T-cell (primary cell): ENCODE data around the gene TSKU. TPM values are rescaled to one million over a fixed set of nuclear protein-coding genes. Genes with fewer than 3 reads are reported as not detected.

Experiments
- ATAC-seq, 4 experiments: fragments of 200-7000 bp in 3 of 4; fragments of 150-1000 bp in 1 of 4; cut with Tn5 transposase; replicated peaks in 1 of 4; 1 replicate in 3 of 4; 2 replicates in 1 of 4; pipeline ENCODE4 v1.10.0; 2021; ENCODE audit warnings: moderate library complexity in 3 of 4, mild to moderate bottlenecking in 2 of 4, moderate number of reproducible peaks in 1 of 4
- CTCF ChIA-PET, 2 donors: fragments of 300-600 bp; sonication (Branson Sonifier 250); formaldehyde crosslinking; loops; one replicate each; lab custom pipeline; 2022; ENCODE audit warnings: antibody characterized with exemption in 2 of 2; lab: Charles Lee
- POLR2A ChIA-PET, 2 donors: fragments of 300-600 bp; sonication (Branson Sonifier 250); formaldehyde crosslinking; loops; one replicate each; lab custom pipeline; 2022; ENCODE audit warnings: antibody characterized with exemption in 2 of 2; lab: Charles Lee
- DNase-seq, 35 experiments: peaks; one replicate each; pipeline versions ENCODE4 v3.0.0 to v3.0.0-alpha.2; 2013 to 2023
- H3K27ac ChIP-seq: one replicate; pipeline ENCODE4 v1.5.1; 2013; ENCODE audit warnings: low read length
- H3K27me3 ChIP-seq, 2 experiments: replicated peaks in 1 of 2; 1 replicate in 1 of 2; 2 replicates in 1 of 2; pipeline versions ENCODE4 v1.6.1 to v1.7.0; 2013; ENCODE audit warnings: low read length in 1 of 2, mixed read lengths in 1 of 2; ENCODE audit not compliant: control insufficient read depth in 2 of 2, insufficient read depth in 2 of 2; ENCODE audit errors: extremely low read depth in 1 of 2
- H3K36me3 ChIP-seq, 2 donors: 1 replicate in 1 of 2; 2 replicates in 1 of 2; pipeline versions ENCODE4 v1.6.1 to v1.7.0; 2013; ENCODE audit warnings: low read length in 1 of 2; ENCODE audit not compliant: control insufficient read depth in 2 of 2, insufficient read depth in 1 of 2; ENCODE audit errors: extremely low read depth in 1 of 2
- H3K4me1 ChIP-seq, 2 experiments: 1 replicate in 1 of 2; 2 replicates in 1 of 2; pipeline versions ENCODE4 v1.6.1 to v1.7.0; 2013; ENCODE audit warnings: low read length in 2 of 2, mixed read lengths in 1 of 2; ENCODE audit not compliant: insufficient read depth in 2 of 2, control insufficient read depth in 1 of 2; ENCODE audit errors: extremely low read depth in 1 of 2
- H3K4me3 ChIP-seq, 2 donors: 1 replicate in 1 of 2; 2 replicates in 1 of 2; pipeline versions ENCODE4 v1.5.1 to v1.7.0; 2013; ENCODE audit warnings: mild to moderate bottlenecking in 2 of 2, low read length in 1 of 2, moderate library complexity in 1 of 2; ENCODE audit not compliant: control insufficient read depth in 1 of 2; ENCODE audit errors: extremely low read depth in 1 of 2
- H3K9me3 ChIP-seq: 2 replicates; pipeline ENCODE4 v1.7.0; 2013
- H3K27ac Mint-ChIP-seq, 2 donors: one replicate each; pipeline ENCODE4 v1.8.0; 2020 to 2021; ENCODE audit warnings: mild to moderate bottlenecking in 2 of 2, mixed read lengths in 2 of 2
- H3K27me3 Mint-ChIP-seq, 2 donors: one replicate each; pipeline ENCODE4 v1.8.0; 2021 to 2022; ENCODE audit warnings: mixed read lengths in 2 of 2
- H3K36me3 Mint-ChIP-seq: one replicate; pipeline ENCODE4 v1.8.0; 2021; ENCODE audit warnings: mixed read lengths
- H3K4me1 Mint-ChIP-seq, 3 donors: one replicate each; pipeline ENCODE4 v1.8.0; 2020 to 2022; ENCODE audit warnings: mixed read lengths in 3 of 3, mild to moderate bottlenecking in 1 of 3
- H3K4me3 Mint-ChIP-seq, 3 donors: one replicate each; pipeline ENCODE4 v1.8.0; 2020 to 2022; ENCODE audit warnings: mild to moderate bottlenecking in 3 of 3, mixed read lengths in 3 of 3, moderate library complexity in 3 of 3
- H3K9me3 Mint-ChIP-seq, 3 donors: one replicate each; pipeline ENCODE4 v1.8.0; 2020 to 2022; ENCODE audit warnings: mixed read lengths in 3 of 3
- WGBS: methylation state at CpG from one replicate; pipeline ENCODE4 v1.1.5; 2013; ENCODE audit warnings: missing lambda C conversion rate; ENCODE audit not compliant: insufficient coverage; 5-methylcytosine and 5-hydroxymethylcytosine counted together
- total RNA-seq, 35 experiments: library from RNA in 6 of 35; stranded (reverse) in 6 of 35; fragments of 120-200 nt in 1 of 35; gene quantifications; one replicate each; pipeline versions ENCODE4 v1.2.1 to v1.2.4 and lab custom pipeline; 2013 to 2026

Gene TSKU
- total RNA-seq, 5 donors from 2014 or later (not counting 1 experiment from before 2014, with no cell fraction given): 0.23 to 0.47 (median 0.32) TPM; not detected in 2

DNA sequence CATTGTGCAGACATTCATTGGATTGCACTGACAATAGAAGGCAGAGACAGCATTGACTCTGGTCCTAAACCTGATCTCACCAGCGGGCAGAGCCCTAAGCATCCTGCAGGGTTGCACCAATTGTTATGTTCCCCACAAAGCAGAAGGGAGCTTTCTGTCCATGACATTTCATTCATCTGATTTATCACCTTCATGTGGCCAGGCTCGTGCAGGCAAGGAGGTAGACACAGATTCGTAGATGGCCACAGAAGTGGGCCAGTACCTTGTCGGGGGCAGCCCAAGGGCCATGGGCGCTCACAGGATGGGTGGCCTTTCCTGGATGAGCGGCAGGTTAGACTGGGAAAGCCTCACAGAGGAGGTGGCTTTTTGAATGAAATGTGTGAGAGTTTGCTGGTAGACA lies 2.9 kb downstream of the TSKU start:
- no peak overlapping the region for H3K27ac Mint-ChIP-seq
- ATAC-seq (no peak), DNase-seq (no peak)
- H3K4me3 Mint-ChIP-seq: no peak overlapping the region
- whole genome bisulfite sequencing: 77% methylated on average over 6 of the region's 6 CpGs
- Histone ChIP-seq H3K36me3 (no peaks in the 10 kb centered on the region), H3K27me3 (peaks cover 0 to 53% of the 10 kb centered on the region in 2 experiments), H3K9me3 (no peaks in the 10 kb centered on the region), H3K4me1 (peaks cover 0 to 21% of the 10 kb centered on the region in 2 experiments), H3K27ac (no peak overlapping the region), H3K4me3 (no peak overlapping the region)
- no peaks in the 10 kb centered on the region for H3K9me3 Mint-ChIP-seq
- ChIA-PET CTCF (no interaction called here), POLR2A (no interaction called here)
- peaks cover 7 to 12% (median 8%) of the 10 kb centered on the region in 3 donors for H3K4me1 Mint-ChIP-seq
- no peaks in the 10 kb centered on the region for H3K36me3 Mint-ChIP-seq
- peaks cover 25 to 36% of the 10 kb centered on the region in 2 donors for H3K27me3 Mint-ChIP-seq

DNA sequence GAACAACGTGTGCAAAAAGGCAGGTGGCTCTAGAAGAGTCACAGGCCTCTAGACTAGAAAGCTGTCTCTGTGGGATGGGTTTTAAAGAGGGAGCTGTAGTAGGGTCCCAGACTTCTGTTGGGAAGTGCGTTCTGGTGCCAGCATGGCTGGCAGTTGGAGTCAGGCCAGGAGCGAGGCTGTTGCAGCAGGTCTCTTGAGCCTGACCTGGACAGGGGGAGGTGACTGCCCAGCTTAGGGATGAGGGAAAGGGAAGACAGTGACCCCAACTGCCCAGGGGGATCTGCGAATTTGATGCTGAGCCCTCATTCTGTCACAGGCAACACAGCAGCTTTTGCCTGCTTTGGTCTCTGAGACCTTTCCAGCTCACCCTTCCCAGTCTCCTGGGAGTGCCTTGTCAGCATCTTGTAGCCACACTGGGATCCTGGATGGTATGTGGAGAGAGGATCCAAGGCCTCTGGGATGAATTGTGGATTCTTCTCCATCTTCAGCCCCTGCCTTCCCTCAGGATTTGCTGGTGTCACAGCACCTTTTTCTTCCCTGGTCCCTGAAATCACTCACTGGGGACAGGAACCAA lies 3.4 kb downstream of the TSKU start:
- Mint-ChIP-seq H3K27me3 (peaks cover 22 to 33% of the 10 kb centered on the region in 2 donors), H3K36me3 (no peaks in the 10 kb centered on the region), H3K4me1 (peaks cover 7 to 12% (median 8%) of the 10 kb centered on the region in 3 donors), H3K4me3 (no peak overlapping the region), H3K9me3 (no peaks in the 10 kb centered on the region), H3K27ac (no peak overlapping the region)
- DNase-seq: no peak
- ChIA-PET POLR2A (no interaction called here), CTCF (no interaction called here)
- Histone ChIP-seq H3K36me3 (no peaks in the 10 kb centered on the region), H3K4me3 (no peak overlapping the region), H3K27me3 (peaks cover 0 to 49% of the 10 kb centered on the region in 2 experiments), H3K4me1 (peaks cover 0 to 21% of the 10 kb centered on the region in 2 experiments), H3K27ac (no peak overlapping the region), H3K9me3 (no peaks in the 10 kb centered on the region)
- 72% methylated on average over 3 of the region's 4 CpGs for WGBS
- ATAC-seq: no peak

DNA sequence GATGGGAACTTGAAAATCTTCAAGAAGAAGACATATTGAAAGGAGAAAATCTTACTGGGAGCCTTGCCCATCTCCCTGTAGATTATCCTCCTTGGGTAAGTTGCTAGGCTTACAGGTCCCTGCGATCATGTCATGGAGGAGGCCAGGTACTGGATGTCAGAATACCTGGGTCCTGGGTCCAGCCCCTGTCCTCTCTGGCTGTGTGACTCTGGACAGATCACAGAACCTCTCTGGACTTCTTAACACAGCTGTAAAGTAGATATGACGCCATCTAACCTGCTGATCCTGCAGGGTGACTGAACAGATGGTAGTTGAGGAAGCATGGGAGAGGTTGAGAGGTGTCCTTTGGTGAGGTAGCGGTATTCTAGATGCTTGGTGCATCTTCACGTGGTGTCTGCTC lies 4.1 kb downstream of the TSKU start:
- no peak overlapping the region for H3K4me3 Mint-ChIP-seq
- ATAC-seq (no peak), DNase-seq (no peak)
- no peak overlapping the region for H3K27ac Mint-ChIP-seq
- H3K27me3 Mint-ChIP-seq: peaks cover 22 to 33% of the 10 kb centered on the region in 2 donors
- no peaks in the 10 kb centered on the region for H3K9me3 ChIP-seq
- ChIA-PET POLR2A (no interaction called here), CTCF (no interaction called here)
- H3K36me3 ChIP-seq: no peaks in the 10 kb centered on the region
- H3K4me3 ChIP-seq: no peak overlapping the region
- 68% methylated on average over 4 of the region's 4 CpGs for WGBS
- no peak overlapping the region for H3K27ac ChIP-seq
- peaks cover 0 to 44% of the 10 kb centered on the region in 2 experiments for H3K27me3 ChIP-seq
- H3K4me1 ChIP-seq: peaks cover 0 to 20% of the 10 kb centered on the region in 2 experiments
- H3K9me3 Mint-ChIP-seq: no peaks in the 10 kb centered on the region
- H3K36me3 Mint-ChIP-seq: no peaks in the 10 kb centered on the region
- peaks cover 7 to 12% (median 8%) of the 10 kb centered on the region in 3 donors for H3K4me1 Mint-ChIP-seq

DNA sequence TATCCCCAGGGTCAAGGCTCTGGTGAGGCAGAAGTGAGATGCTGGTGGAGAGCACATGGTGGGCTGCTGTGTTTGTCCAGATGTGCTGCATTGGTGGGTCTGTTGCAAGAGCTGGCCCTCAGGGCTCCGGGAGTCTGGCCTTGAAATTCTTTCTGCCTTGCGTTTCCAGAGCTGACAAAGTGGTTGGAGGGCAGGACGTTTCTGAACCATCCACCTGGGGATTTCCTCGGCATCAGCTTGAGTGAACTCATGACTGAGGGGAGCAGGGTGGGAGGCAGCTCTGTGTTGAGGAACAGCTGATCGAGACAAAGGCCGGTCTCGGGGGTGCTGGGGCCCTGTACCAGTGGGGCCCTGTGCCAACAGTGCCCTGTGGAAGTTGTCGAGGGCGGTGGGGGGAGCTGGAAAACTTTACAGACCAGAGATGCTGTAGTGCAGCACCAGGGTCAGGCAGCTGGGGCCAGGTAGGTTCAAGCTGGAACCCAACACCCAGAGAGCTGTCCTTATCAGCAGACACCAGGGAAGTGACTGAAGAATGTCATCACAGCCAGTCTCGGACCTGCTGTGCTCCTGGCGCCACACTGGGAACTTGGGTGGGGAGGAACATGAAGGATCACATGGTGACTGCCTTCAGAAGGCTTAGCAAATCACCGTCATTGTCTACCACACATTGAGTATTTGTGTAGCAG lies 4.9 kb downstream of the TSKU start:
- Histone ChIP-seq H3K4me1 (peaks cover 0 to 15% of the 10 kb centered on the region in 2 experiments), H3K27ac (no peak overlapping the region), H3K27me3 (peaks cover 0 to 36% of the 10 kb centered on the region in 2 experiments), H3K9me3 (no peaks in the 10 kb centered on the region), H3K4me3 (no peak overlapping the region), H3K36me3 (no peaks in the 10 kb centered on the region)
- CTCF ChIA-PET: interaction anchor here in 1 of 2 donors (0.6 kb wide), 1 partner anchor 45 kb away, joined by 3 read pairs; no protein-coding TSS in a partner anchor
- ATAC-seq (no peak), DNase-seq (no peak)
- peaks cover 18 to 27% of the 10 kb centered on the region in 2 donors for H3K27me3 Mint-ChIP-seq
- no peak overlapping the region for H3K4me3 Mint-ChIP-seq
- 89% methylated on average over 7 of the region's 12 CpGs for WGBS
- no peaks in the 10 kb centered on the region for H3K36me3 Mint-ChIP-seq
- H3K9me3 Mint-ChIP-seq: no peaks in the 10 kb centered on the region
- POLR2A ChIA-PET: no interaction called here
- H3K27ac Mint-ChIP-seq: no peak overlapping the region
- peaks cover under 1 to 6% (median 2%) of the 10 kb centered on the region in 3 donors for H3K4me1 Mint-ChIP-seq

DNA sequence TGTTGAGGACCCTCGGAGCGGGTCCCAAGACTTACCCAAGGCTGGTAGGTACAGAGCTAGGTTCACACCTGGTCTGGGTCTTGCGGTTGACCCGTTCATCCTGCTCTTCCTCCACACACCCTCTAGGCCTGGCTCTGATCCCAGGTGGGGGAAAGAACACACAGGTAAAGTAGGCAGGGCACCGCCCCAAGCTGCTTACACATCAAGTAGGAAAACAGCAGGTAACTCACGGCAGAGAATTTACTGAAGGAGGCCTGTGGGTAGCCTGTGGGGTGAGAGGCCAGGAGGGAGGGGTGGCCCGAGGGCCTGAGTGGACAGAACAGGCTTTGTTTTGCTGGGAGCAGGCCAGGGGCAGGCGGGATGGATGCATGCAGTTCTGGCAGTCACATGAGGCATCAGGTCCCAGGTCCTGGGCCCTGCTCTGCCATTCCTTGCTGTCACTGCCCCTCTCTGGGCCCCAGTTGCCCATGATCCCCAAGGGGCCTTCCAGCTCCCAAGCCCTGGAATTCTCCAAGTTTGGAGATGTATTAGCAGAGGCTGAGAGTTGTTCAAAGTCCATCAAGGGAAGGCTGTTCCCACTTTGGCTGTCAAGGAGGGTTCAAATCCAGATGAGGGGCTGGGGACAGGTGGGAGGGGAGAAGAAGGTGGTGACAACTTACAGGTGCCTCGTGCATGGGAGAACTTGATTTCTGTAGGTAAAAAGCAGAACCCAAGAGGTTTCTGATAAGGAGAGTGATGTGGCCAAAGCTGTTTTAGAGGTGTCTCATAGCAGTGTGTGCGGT lies 5.7 kb downstream of the TSKU start:
- peaks cover 0 to 8% of the 10 kb centered on the region in 2 experiments for H3K4me1 ChIP-seq
- no peaks in the 10 kb centered on the region for H3K9me3 Mint-ChIP-seq
- H3K4me3 Mint-ChIP-seq: no peak overlapping the region
- no peak overlapping the region for H3K27ac ChIP-seq
- H3K27ac Mint-ChIP-seq: no peak overlapping the region
- CTCF ChIA-PET: no interaction called here
- no peak for DNase-seq
- WGBS: 71% methylated on average over 6 of the region's 10 CpGs
- H3K4me1 Mint-ChIP-seq: peaks cover 0 to 6% (median 2%) of the 10 kb centered on the region in 3 donors
- no peaks in the 10 kb centered on the region for H3K36me3 Mint-ChIP-seq
- peaks cover 0 to 30% of the 10 kb centered on the region in 2 experiments for H3K27me3 ChIP-seq
- H3K36me3 ChIP-seq: no peaks in the 10 kb centered on the region
- H3K4me3 ChIP-seq: no peak overlapping the region
- POLR2A ChIA-PET: no interaction called here
- ATAC-seq: no peak
- H3K9me3 ChIP-seq: no peaks in the 10 kb centered on the region
- peaks cover 18 to 27% of the 10 kb centered on the region in 2 donors for H3K27me3 Mint-ChIP-seq

DNA sequence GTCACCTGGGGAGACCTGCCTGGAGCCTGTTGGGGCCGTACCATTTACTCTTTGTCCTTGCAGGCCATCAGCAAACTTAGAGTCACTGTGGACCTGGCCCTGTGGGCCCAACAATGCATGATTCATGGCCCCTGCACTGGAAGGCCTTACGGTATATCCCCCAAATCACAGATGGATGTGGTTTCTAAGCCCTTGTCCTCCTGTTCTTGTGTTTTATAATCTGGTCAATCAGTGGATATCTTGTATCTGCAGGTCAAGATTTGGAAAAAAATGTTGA lies 6.2 kb downstream of the TSKU start:
- ATAC-seq: no peak
- Histone ChIP-seq H3K27ac (no peak overlapping the region), H3K9me3 (no peaks in the 10 kb centered on the region), H3K27me3 (peaks cover 0 to 25% of the 10 kb centered on the region in 2 experiments), H3K36me3 (no peaks in the 10 kb centered on the region), H3K4me3 (no peak overlapping the region), H3K4me1 (peaks cover 0 to 3% of the 10 kb centered on the region in 2 experiments)
- ChIA-PET CTCF (no interaction called here), POLR2A (no interaction called here)
- no peaks in the 10 kb centered on the region for H3K36me3 Mint-ChIP-seq
- 91% methylated on average over 1 of the region's 2 CpGs for WGBS
- H3K4me1 Mint-ChIP-seq: peaks cover 0 to 6% (median 2%) of the 10 kb centered on the region in 3 donors
- H3K9me3 Mint-ChIP-seq: no peaks in the 10 kb centered on the region
- DNase-seq: no peak
- H3K4me3 Mint-ChIP-seq: no peak overlapping the region
- peaks cover 18 to 27% of the 10 kb centered on the region in 2 donors for H3K27me3 Mint-ChIP-seq
- no peak overlapping the region for H3K27ac Mint-ChIP-seq
